Activated CD4-positive, CD25-positive, alpha-beta regulatory T cell treated with anti-CD3 and anti-CD28 coated beads, Interleukin-2, amount 50 U/mL, for 24 hours (primary cell): ENCODE measurements around the gene CNGA2.

Experiments
- ATAC-seq, 2 donors: fragments of 150-1000 bp; cut with Tn5 transposase; one replicate each; pipeline ENCODE4 v1.10.0; 2021; ENCODE audit warnings: mild to moderate bottlenecking in 1 of 2, moderate library complexity in 1 of 2

Gene CNGA2

GRCh38 chrX:151712253-151712652 is 22.3 kb upstream of the CNGA2 start:
- ATAC-seq: no peak

DNA sequence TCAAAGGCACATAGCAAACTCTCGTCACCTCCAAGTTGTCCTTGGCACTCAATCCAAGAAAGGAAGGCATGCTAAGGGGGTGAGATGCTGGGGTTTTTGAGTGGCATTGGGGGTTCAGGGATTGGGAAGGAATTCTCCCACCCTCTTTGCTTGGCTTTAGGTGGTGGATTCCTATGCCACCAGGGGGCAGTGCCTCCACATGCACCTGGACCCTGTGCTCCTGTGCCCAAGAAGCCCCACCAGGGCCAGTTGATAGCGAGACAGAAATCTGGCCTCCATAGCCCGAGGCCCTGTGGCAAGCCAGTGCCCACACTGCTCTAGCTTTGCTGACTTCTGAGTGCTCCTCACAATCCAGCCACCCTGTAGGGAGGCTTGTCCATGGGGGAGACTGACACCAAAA is 20.7 kb upstream of the CNGA2 start:
- no peak for ATAC-seq

GRCh38 chrX:151714362-151714761 is 20.2 kb upstream of the CNGA2 start:
- ATAC-seq: no peak

- ATAC-seq: no peak
These were observed 18.8 kb upstream of the CNGA2 start, which contains the start of gene FATE1 for GRCh38 chrX:151715752-151716151. Gene FATE1, plus strand, starts transcription at chrX:151716035. Its CDS starts 85 bp downstream, at chrX:151716120.

GRCh38 chrX:151722241-151722846 is 12.2 kb upstream of the CNGA2 start:
- no peak for ATAC-seq

- ATAC-seq: no peak
These were observed 11.3 kb upstream of the CNGA2 start for GRCh38 chrX:151723156-151723760.

GRCh38 chrX:151724563-151725337 is 9.8 kb upstream of the CNGA2 start:
- no peak for ATAC-seq

- ATAC-seq: no peak
These were observed 9.3 kb upstream of the CNGA2 start for GRCh38 chrX:151725338-151725614.

DNA sequence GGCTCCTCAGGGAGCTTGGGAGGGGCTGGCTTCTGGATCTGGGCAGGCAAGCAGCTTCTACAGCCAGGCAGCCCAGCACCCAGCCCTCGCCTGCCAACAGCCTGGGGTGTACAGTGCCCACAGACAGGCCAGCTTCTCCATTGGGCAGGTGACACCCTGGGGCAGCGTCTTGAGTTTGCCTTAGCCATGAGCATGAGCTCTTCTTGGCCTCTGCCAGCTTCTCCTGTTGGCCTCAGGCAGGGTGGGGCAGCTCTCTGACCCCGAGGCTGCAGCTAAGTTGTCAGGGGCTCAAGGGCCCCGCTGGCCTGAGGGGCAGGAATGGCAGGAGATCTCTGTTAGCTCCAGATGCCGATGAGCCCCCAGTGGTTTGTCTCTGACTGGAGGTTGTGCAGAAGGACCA is 7.8 kb upstream of the CNGA2 start:
- ATAC-seq: no peak

DNA sequence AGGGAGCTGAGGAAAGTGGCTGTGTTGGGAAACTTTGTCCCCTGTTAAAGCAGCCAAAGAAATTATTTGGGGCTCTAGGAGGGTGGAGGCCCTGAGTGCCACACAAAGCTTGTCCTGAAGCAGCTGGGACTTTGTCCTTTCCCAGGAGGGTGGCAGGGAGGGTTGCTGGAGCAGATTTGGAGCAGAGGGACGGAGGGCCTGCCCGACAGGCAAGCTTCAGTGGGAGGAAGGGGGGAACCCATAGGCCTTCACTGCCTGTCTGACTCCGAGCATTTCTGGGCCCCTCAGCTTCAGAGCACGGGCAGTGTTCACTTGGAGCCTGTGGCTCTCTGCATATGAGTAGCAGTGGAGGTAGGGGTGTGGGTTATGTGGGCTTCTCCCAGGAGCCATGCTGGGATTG is 7.2 kb upstream of the CNGA2 start:
- ATAC-seq: no peak

DNA sequence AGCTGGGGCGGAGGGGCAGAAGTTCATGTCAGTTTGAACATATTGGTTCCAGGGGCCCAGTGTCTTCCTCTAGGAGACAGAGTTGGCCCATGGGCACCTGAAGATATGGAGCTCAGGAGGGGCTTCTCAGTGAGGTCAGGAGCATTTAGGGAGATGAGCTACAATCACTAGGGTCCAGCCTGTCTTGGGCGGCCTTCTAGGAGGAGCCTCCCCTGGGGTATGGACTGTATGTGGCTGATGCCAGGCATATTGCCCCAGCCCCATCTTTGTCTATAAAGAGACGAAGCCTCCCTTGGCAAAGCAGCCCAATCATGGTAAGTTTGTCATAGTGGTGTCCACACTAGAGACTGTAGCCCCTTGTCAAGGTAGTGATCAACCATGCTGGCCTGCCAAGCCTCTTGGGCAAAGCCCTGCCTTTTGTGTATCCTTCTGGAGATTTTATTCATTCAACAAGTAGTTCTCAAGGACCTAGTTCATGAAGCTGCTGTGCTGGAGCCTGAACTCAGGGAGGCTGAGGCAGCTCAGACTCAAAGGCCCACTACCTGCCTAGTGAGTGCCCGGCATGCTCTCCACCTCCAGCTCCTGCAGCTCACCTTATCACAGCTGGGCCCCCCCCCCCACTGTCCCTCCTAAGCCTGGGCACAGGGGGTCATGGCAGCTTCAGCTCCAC is 5.4 kb upstream of the CNGA2 start:
- no peak for ATAC-seq

- no peak for ATAC-seq
These were observed 673 bp downstream of the CNGA2 start for GRCh38 chrX:151735219-151735618.

GRCh38 chrX:151736685-151737084 is 2.1 kb downstream of the CNGA2 start:
- no peak for ATAC-seq

- no peak for ATAC-seq
These were observed 2.9 kb downstream of the CNGA2 start for GRCh38 chrX:151737494-151737893.

GRCh38 chrX:151738751-151739150 is 4.2 kb downstream of the CNGA2 start:
- no peak for ATAC-seq

- no peak for ATAC-seq
These were observed 7.1 kb downstream of the CNGA2 start for GRCh38 chrX:151741606-151742005.

DNA sequence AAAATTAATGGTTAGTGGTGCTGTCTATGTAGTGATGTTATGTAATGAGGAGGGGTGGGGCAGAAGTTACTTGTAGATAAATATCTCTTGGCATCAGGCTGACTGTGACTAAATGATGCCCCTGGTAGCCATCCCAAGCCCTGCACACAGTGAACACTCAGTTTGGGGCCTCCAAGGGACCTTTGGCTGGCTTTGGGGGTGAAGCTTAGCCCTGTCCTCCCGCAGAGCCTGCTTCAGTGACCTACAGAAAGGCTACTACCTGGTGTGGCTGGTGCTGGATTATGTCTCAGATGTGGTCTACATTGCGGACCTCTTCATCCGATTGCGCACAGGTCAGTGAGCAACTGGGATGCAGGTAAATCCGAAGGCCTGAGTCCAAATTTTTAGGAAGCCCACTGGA is 7.8 kb downstream of the CNGA2 start:
- no peak for ATAC-seq

DNA sequence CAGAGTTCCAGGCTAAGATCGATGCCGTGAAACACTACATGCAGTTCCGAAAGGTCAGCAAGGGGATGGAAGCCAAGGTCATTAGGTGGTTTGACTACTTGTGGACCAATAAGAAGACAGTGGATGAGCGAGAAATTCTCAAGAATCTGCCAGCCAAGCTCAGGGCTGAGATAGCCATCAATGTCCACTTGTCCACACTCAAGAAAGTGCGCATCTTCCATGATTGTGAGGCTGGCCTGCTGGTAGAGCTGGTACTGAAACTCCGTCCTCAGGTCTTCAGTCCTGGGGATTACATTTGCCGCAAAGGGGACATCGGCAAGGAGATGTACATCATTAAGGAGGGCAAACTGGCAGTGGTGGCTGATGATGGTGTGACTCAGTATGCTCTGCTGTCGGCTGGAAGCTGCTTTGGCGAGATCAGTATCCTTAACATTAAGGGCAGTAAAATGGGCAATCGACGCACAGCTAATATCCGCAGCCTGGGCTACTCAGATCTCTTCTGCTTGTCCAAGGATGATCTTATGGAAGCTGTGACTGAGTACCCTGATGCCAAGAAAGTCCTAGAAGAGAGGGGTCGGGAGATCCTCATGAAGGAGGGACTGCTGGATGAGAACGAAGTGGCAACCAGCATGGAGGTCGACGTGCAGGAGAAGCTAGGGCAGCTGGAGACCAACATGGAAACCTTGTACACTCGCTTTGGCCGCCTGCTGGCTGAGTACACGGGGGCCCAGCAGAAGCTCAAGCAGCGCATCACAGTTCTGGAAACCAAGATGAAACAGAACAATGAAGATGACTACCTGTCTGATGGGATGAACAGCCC is 9.3 kb downstream of the CNGA2 start:
- no peak for ATAC-seq

GRCh38 chrX:151745651-151746050 is 11.1 kb downstream of the CNGA2 start:
- no peak for ATAC-seq

- ATAC-seq: no peak
These were observed 12.0 kb downstream of the CNGA2 start for GRCh38 chrX:151746502-151746901.

DNA sequence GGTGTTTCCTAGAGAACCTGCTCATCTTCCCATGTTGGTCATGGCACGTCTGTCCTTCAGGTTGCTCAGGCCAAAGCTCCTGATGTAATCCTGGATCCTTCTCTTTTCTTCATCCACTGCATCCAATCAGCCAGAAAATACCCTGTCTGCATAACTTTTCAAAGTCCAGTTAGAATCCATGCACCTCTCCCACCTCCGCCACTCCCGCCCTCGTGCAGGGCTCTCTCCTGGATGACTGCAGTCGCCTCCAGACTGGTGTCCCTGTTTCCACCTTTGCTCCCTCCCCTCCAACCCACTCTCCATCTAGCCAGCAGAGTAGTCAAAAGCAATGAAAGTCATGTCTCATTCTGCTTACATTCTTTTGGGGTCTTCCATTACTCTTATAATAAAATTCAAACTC is 16.0 kb downstream of the CNGA2 start:
- ATAC-seq: no peak

DNA sequence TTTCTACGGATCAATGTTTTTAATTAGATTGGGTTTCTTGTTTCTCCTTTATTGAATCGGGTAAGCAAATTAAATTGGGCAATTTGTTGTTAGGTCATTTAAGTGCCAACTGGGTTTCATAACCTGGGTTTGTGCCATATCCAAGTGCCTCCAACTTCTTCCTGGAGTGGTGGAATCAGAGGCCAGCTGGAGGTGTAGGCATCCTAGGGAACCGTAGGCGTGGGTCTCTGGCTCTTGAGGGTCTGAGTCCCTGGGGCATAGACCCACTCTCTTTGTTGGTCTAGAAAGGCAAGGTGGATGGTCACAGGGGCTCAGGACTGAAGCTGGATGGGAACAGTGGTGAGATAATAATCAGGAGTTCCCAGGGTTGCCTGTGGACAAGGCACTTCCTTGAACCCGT is 18.3 kb downstream of the CNGA2 start:
- no peak for ATAC-seq
